Fibroblast of the aortic adventitia (primary cell): ENCODE results near the gene EXD3. TPM values are rescaled to one million over a fixed set of nuclear protein-coding genes. Genes with fewer than 3 reads are reported as not detected.

Experiments used
- DNase-seq: peaks from one replicate; pipeline ENCODE4 v3.0.0-alpha.2; 2010; ENCODE audit warnings: low read depth
- H3K4me3 ChIP-seq: 2 replicates; pipeline ENCODE4 v1.5.1; 2011; ENCODE audit warnings: low read depth, mild to moderate bottlenecking, control low read depth, low read length, moderate library complexity
- CTCF ChIP-seq: IDR thresholded peaks from 2 replicates; pipeline ENCODE4 v1.5.1; 2011; ENCODE audit warnings: mild to moderate bottlenecking, low read length, control low read depth, inconsistent platforms; ENCODE audit not compliant: insufficient read depth
- total RNA-seq: library from RNA; depleted of rRNA; stranded (reverse); fragments of >200 nt; gene quantifications from 2 replicates; pipeline ENCODE4 v1.2.3, GENCODE V29; 2012; ENCODE audit warnings: low replicate concordance

EXD3 gene
- total RNA-seq, 1 donor, result 5.2 TPM

- TF ChIP-seq CTCF, result no peak
- no peak for DNase-seq
Observed at GRCh38 chr9:137326445-137327065, 96.4 kb downstream of the EXD3 start.

GRCh38 chr9:137325799-137326198 lies 97.2 kb downstream of the EXD3 start:
- no peak for DNase-seq
- no peak for TF ChIP-seq CTCF
- H3K4me3 ChIP-seq, result no peak overlapping the region

More at GRCh38 chr9:137326445-137327065, 96.4 kb downstream of the EXD3 start:
- no peak overlapping the region for H3K4me3 ChIP-seq

GRCh38 chr9:137325124-137325523 lies 97.8 kb downstream of the EXD3 start:
- no peak for DNase-seq
- no peak for TF ChIP-seq CTCF
- no peak overlapping the region for H3K4me3 ChIP-seq

- TF ChIP-seq CTCF, result no peak
- DNase-seq, result no peak
- no peak overlapping the region for H3K4me3 ChIP-seq
Observed at GRCh38 chr9:137323531-137324331, 99.2 kb downstream of the EXD3 start.

- DNase-seq, result no peak
- H3K4me3 ChIP-seq, result no peak overlapping the region
- TF ChIP-seq CTCF, result no peak
Observed at GRCh38 chr9:137321726-137322361, 101.1 kb downstream of the EXD3 start.

GRCh38 chr9:137320555-137321384 lies 102.2 kb downstream of the EXD3 start:
- no peak overlapping the region for H3K4me3 ChIP-seq
- no peak for DNase-seq
- no peak for TF ChIP-seq CTCF
